HG03558 (cell line): ENCODE measurements around the gene HMGXB4.
"Not testable (repeated sequence)": the region's sequence is repeated elsewhere in the genome, so short reads cannot be mapped to it uniquely, and the experiment has no call there.

Source experiments
- ATAC-seq: cut with Tn5 transposase; IDR thresholded peaks from one replicate; pipeline ENCODE4 v1.9.1; 2021; ENCODE audit warnings: moderate number of reproducible peaks; ENCODE audit not compliant: unreplicated experiment; ENCODE audit errors: extremely low read depth

Gene HMGXB4

GRCh38 chr22:35257321-35258190 lies at the start of gene HMGXB4:
Gene HMGXB4, plus strand, starts transcription at chr22:35257493. Its CDS starts 4,898 bp downstream, at chr22:35262391.
- peak; percentile 70 for ATAC-seq

- no peak for ATAC-seq
These were observed 49.3 kb upstream of the HMGXB4 start for GRCh38 chr22:35208003-35208402.

- ATAC-seq, result no peak
These were observed 48.1 kb upstream of the HMGXB4 start for GRCh38 chr22:35209203-35209602.

- no peak for ATAC-seq
These were observed 45.3 kb upstream of the HMGXB4 start for GRCh38 chr22:35212009-35212408.

GRCh38 chr22:35212996-35213395 lies 44.3 kb upstream of the HMGXB4 start:
- ATAC-seq, result no peak

- no peak for ATAC-seq
These were observed 42.3 kb upstream of the HMGXB4 start for GRCh38 chr22:35214968-35215367.

- no peak for ATAC-seq
These were observed 41.3 kb upstream of the HMGXB4 start for GRCh38 chr22:35215993-35216392.

- ATAC-seq, result no peak
These were observed 39.8 kb upstream of the HMGXB4 start for GRCh38 chr22:35217527-35217926.

- no peak for ATAC-seq
These were observed 39.2 kb upstream of the HMGXB4 start for GRCh38 chr22:35218079-35218478.

GRCh38 chr22:35219012-35219411 lies 38.3 kb upstream of the HMGXB4 start:
- no peak for ATAC-seq

GRCh38 chr22:35220221-35220620 lies 37.1 kb upstream of the HMGXB4 start:
- no peak for ATAC-seq

GRCh38 chr22:35225010-35225409 lies 32.3 kb upstream of the HMGXB4 start:
- ATAC-seq, result no peak

GRCh38 chr22:35226958-35227647 lies 30.2 kb upstream of the HMGXB4 start:
- no peak for ATAC-seq

- no peak for ATAC-seq
These were observed 27.4 kb upstream of the HMGXB4 start for GRCh38 chr22:35229865-35230264.

GRCh38 chr22:35230417-35230816 lies 26.9 kb upstream of the HMGXB4 start:
- no peak for ATAC-seq

- no peak for ATAC-seq
These were observed 26.3 kb upstream of the HMGXB4 start for GRCh38 chr22:35230839-35231584.

GRCh38 chr22:35231585-35232084 lies 25.7 kb upstream of the HMGXB4 start:
- ATAC-seq, result no peak

- ATAC-seq, result not testable (repeated sequence)
These were observed 18.5 kb upstream of the HMGXB4 start for GRCh38 chr22:35238749-35239148.

- not testable (repeated sequence) for ATAC-seq
These were observed 12.8 kb upstream of the HMGXB4 start for GRCh38 chr22:35244507-35244906.

GRCh38 chr22:35250156-35250555 lies 7.1 kb upstream of the HMGXB4 start:
- ATAC-seq, result no peak

GRCh38 chr22:35253946-35254345 lies 3.3 kb upstream of the HMGXB4 start:
- ATAC-seq, result no peak
